A549 (cell line): ENCODE measurements around the gene ACO2. TPM values are rescaled to one million over a fixed set of nuclear protein-coding genes. Genes with fewer than 3 reads are reported as not detected.

ENCODE experiments used
- ATAC-seq, 2 experiments: fragments of 200-7000 bp in 1 of 2; fragments of >200 bp in 1 of 2; cut with Nextera tagmentation in 1 of 2; cut with Tn5 transposase in 1 of 2; 3 replicates each; pipeline versions ENCODE4 v1.8.0 to v1.9.1; 2018 to 2020; ENCODE audit warnings: mild to moderate bottlenecking in 1 of 2, moderate library complexity in 1 of 2
- CTCF ChIA-PET: fragments of 300-600 bp; sonication (Branson Sonifier 250); formaldehyde crosslinking; extraction: SDS; loops from one replicate; lab custom pipeline; 2021; ENCODE audit warnings: antibody characterized with exemption, inconsistent platforms; lab: Yijun Ruan, JAX
- POLR2A ChIA-PET: fragments of 350-600 bp; formaldehyde crosslinking; extraction: SDS; loops from one replicate; lab custom pipeline; 2021; ENCODE audit warnings: antibody characterized with exemption, inconsistent platforms; lab: Yijun Ruan, JAX
- DNase-seq, 2 experiments: peaks; one replicate each; pipeline versions ENCODE4 v3.0.0 to v3.0.0-alpha.2; 2011 to 2016; ENCODE audit warnings: low read depth in 1 of 2, low spot score in 1 of 2
- FAIRE-seq: peaks from 2 replicates; lab custom pipeline; 2011; peaks lifted over from hg19 to GRCh38; lab: Jason Lieb, UNC
- H3K27ac ChIP-seq, 2 experiments: fragments of >200 bp; sonication (Bioruptor Twin); formaldehyde crosslinking; 3 replicates each; pipeline ENCODE4 v1.5.1; 2016 to 2017
- H3K4me1 ChIP-seq: fragments of >200 bp; sonication (Bioruptor Twin); formaldehyde crosslinking; 3 replicates; pipeline ENCODE4 v1.6.1; 2016
- H3K4me2 ChIP-seq: fragments of >200 bp; sonication (Bioruptor Twin); formaldehyde crosslinking; 3 replicates; pipeline ENCODE4 v1.6.1; 2016
- H3K4me3 ChIP-seq: fragments of >200 bp; sonication (Bioruptor Twin); formaldehyde crosslinking; 3 replicates; pipeline ENCODE4 v1.5.1; 2016
- H3K9me3 ChIP-seq: fragments of >200 bp; sonication (Bioruptor Twin); formaldehyde crosslinking; 3 replicates; pipeline ENCODE4 v1.6.1; 2016
- BHLHE40 ChIP-seq: IDR thresholded peaks from 2 replicates; pipeline ENCODE4 v1.6.1; 2012; ENCODE audit warnings: low read depth, low read length, inconsistent platforms
- CBX8 ChIP-seq: fragments of 200-600 bp; sonication (generic); IDR thresholded peaks from 2 replicates; pipeline ENCODE4 v1.6.1; 2016
- CEBPB ChIP-seq, 2 experiments: fragments of >200 bp in 1 of 2; sonication (Bioruptor Twin) in 1 of 2; formaldehyde crosslinking in 1 of 2; IDR thresholded peaks; 2 replicates each; pipeline ENCODE4 v1.6.1; 2012 to 2016
- CHD2 ChIP-seq: fragments of 150-350 bp; IDR thresholded peaks from 2 replicates; pipeline ENCODE4 v1.6.1; 2014; ENCODE audit warnings: low read length; ENCODE audit not compliant: partially characterized antibody
- ESRRA ChIP-seq: fragments of 150-350 bp; IDR thresholded peaks from 2 replicates; pipeline ENCODE4 v1.6.1; 2014; ENCODE audit warnings: mild to moderate bottlenecking, low read length, borderline replicate concordance
- FOSB ChIP-seq: fragments of 250-450 bp; sonication (Bioruptor Pico); IDR thresholded peaks from 2 replicates; pipeline ENCODE4 v1.5.0; 2020; ENCODE audit warnings: mild to moderate bottlenecking, moderate library complexity
- FOSL2 ChIP-seq, 2 experiments: fragments of 450-650 bp in 1 of 2; fragments of >200 bp in 1 of 2; sonication (Bioruptor Twin) in 1 of 2; formaldehyde crosslinking; IDR thresholded peaks; 2 replicates each; pipeline versions ENCODE4 v1.5.0 to v1.6.1; 2016 to 2020; ENCODE audit warnings: mild to moderate bottlenecking in 1 of 2, moderate library complexity in 1 of 2
- HDAC2 ChIP-seq: fragments of 200-600 bp; sonication (generic); IDR thresholded peaks from 2 replicates; pipeline ENCODE4 v1.6.1; 2016
- HOXA7 ChIP-seq: fragments of 250-450 bp; sonication (Bioruptor Pico); IDR thresholded peaks from 2 replicates; pipeline ENCODE4 v1.5.0; 2020; ENCODE audit warnings: mild to moderate bottlenecking, moderate library complexity
- HOXB5 ChIP-seq: fragments of 250-450 bp; sonication (Bioruptor Pico); IDR thresholded peaks from 2 replicates; pipeline ENCODE4 v1.5.0; 2020; ENCODE audit warnings: mild to moderate bottlenecking, moderate library complexity
- JUN ChIP-seq, 2 experiments: fragments of >200 bp; sonication (Bioruptor Twin); formaldehyde crosslinking; IDR thresholded peaks; 2 replicates in 1 of 2; 3 replicates in 1 of 2; pipeline ENCODE4 v1.6.1; 2016 to 2017
- JUNB ChIP-seq: fragments of >200 bp; sonication (Bioruptor Twin); formaldehyde crosslinking; IDR thresholded peaks from 2 replicates; pipeline ENCODE4 v1.6.1; 2016
- MAX ChIP-seq: IDR thresholded peaks from 2 replicates; pipeline ENCODE4 v1.6.1; 2012
- MAZ ChIP-seq: fragments of 150-350 bp; IDR thresholded peaks from 2 replicates; pipeline ENCODE4 v1.6.1; 2014; ENCODE audit warnings: antibody characterized with exemption, low read depth, low read length, borderline replicate concordance
- MYC ChIP-seq: IDR thresholded peaks from 2 replicates; pipeline ENCODE4 v1.6.1; 2012; ENCODE audit warnings: mild to moderate bottlenecking, inconsistent platforms, low read length, improper control_type of control experiment, borderline replicate concordance
- PBX3 ChIP-seq: IDR thresholded peaks from 2 replicates; pipeline ENCODE4 v1.6.1; 2012
- PHF8 ChIP-seq: fragments of 200-600 bp; sonication (generic); IDR thresholded peaks from 2 replicates; pipeline ENCODE4 v1.6.1; 2016; ENCODE audit warnings: low read depth, mild to moderate bottlenecking, antibody characterized with exemption, moderate library complexity, borderline replicate concordance
- POLR2A ChIP-seq: IDR thresholded peaks from 2 replicates; pipeline ENCODE4 v1.6.1; 2012; ENCODE audit warnings: mild to moderate bottlenecking, low read length
- POLR2AphosphoS2 ChIP-seq: conservative IDR thresholded peaks from 2 replicates; pipeline ENCODE4 v1.6.1; 2012; ENCODE audit warnings: low read length, improper control_type of control experiment, inconsistent platforms
- RAD21 ChIP-seq, 2 experiments: fragments of >200 bp in 1 of 2; sonication (Bioruptor Twin) in 1 of 2; formaldehyde crosslinking in 1 of 2; IDR thresholded peaks in 1 of 2; conservative IDR thresholded peaks in 1 of 2; 2 replicates in 1 of 2; 3 replicates in 1 of 2; pipeline ENCODE4 v1.6.1; 2012 to 2018; ENCODE audit warnings: inconsistent platforms in 1 of 2
- RARB ChIP-seq: fragments of 250-450 bp; sonication (Bioruptor Pico); IDR thresholded peaks from 2 replicates; pipeline ENCODE4 v1.8.0; 2021; ENCODE audit warnings: mild to moderate bottlenecking, moderate library complexity
- RFX5 ChIP-seq: fragments of 450-650 bp; IDR thresholded peaks from 2 replicates; pipeline ENCODE4 v1.7.1; 2014; ENCODE audit warnings: antibody characterized with exemption, mild to moderate bottlenecking, moderate library complexity
- SMC3 ChIP-seq: fragments of >200 bp; sonication (Bioruptor Twin); formaldehyde crosslinking; IDR thresholded peaks from 3 replicates; pipeline ENCODE4 v1.6.1; 2018; ENCODE audit warnings: inconsistent platforms
- TFCP2L1 ChIP-seq: fragments of 250-450 bp; sonication (Bioruptor Pico); IDR thresholded peaks from 2 replicates; pipeline ENCODE4 v1.5.0; 2021; ENCODE audit warnings: mild to moderate bottlenecking
- ZSCAN20 ChIP-seq: fragments of 250-450 bp; sonication (Bioruptor Pico); IDR thresholded peaks from 2 replicates; pipeline ENCODE4 v1.8.0; 2022; ENCODE audit warnings: mild to moderate bottlenecking, moderate library complexity
- WGBS: methylation state at CpG from one replicate; pipeline ENCODE4 v1.1.6; 2017; ENCODE audit errors: missing lambda C conversion rate; 5-methylcytosine and 5-hydroxymethylcytosine counted together
- polyA plus RNA-seq, 4 experiments: library from polyadenylated mRNA; depleted of rRNA in 3 of 4; stranded (reverse); fragments of >200 nt; fragmentation: RNase III in 1 of 4; extraction: RNeasy Plus Mini Kit Qiagen cat#74134 plus additional on column Dnase treatment in 1 of 4; gene quantifications; 2 replicates in 3 of 4; 3 replicates in 1 of 4; pipeline ENCODE4 v1.2.3, GENCODE V29; 2011 to 2017
- TF ChIP-seq, protein P1 (sequence below): fragments of 250-450 bp; sonication (Bioruptor Pico); IDR thresholded peaks from 2 replicates; pipeline ENCODE4 v1.5.0; 2021; ENCODE audit warnings: mild to moderate bottlenecking, moderate library complexity, borderline replicate concordance
- TF ChIP-seq, protein P2 (sequence below): fragments of >200 bp; sonication (Bioruptor Twin); formaldehyde crosslinking; IDR thresholded peaks from 2 replicates; pipeline ENCODE4 v1.6.1; 2016
- TF ChIP-seq, protein P3 (sequence below): IDR thresholded peaks from 2 replicates; pipeline ENCODE4 v1.6.1; 2012; ENCODE audit warnings: low read depth, borderline replicate concordance
- TF ChIP-seq, protein P4 (sequence below): fragments of 200-600 bp; sonication (generic); IDR thresholded peaks from 2 replicates; pipeline ENCODE4 v1.6.1; 2016; ENCODE audit warnings: antibody characterized with exemption, mild to moderate bottlenecking, moderate library complexity
- TF ChIP-seq, protein P5 (sequence below): fragments of >200 bp; sonication (Bioruptor Twin); formaldehyde crosslinking; IDR thresholded peaks from 3 replicates; pipeline ENCODE4 v1.6.1; 2016

Gene ACO2
- polyA plus RNA-seq, 2 of the 4 experiments (the other 2 are of a cell fraction), result 30.7 to 43.7 TPM

DNA sequence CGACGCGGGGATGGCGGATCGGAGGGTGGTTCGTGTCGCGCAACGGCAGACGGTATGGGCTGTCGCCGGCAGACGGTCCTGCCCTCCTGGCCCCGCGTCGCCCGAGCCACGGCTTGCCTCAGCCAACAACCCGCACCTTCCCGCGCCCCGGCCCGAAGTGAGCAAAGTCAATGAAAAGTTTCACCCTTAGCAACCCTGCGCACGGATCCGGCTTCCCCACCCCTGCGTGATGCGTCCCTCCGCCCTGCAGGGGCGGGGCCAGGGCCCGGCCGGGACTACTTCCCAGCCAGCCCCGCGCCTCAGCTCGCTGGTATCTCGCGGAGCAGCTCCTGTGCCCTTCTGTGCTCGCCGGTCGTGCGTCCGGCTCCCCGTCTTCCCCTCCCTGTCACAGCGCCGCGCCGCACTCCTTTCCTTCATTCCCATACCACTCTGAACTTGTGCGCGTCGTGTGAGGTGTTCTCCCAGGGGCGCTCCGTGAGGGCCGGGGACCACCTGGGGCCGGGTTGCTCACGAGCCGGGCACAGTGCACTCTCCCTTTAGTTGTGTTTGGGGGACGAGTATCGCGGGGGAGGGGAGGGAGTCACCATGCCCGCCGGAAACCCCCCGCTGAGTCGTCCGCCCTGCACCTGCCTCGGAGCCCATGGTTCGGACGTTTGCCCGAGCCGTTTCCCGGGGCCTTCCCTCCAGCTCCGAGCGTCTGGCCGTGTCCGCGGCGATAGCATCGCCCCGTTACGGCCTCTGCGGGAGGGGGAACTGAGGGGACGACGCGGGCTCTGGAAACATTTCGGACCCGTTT lies 22.1 kb upstream of the ACO2 start, which contains the start of gene TOB2:
Gene TOB2 (minus strand): TSS at position 163 of the 796 bp plus-strand sequence. CDS start 9,456 bp downstream, outside the sequence.
- FAIRE-seq, result no peak
- WGBS, result 2% methylated on average over 22 of the region's 85 CpGs
- Histone ChIP-seq H3K4me3 (peak within 1 kb of the TSS; percentile 96), H3K4me1 (peaks cover 15% of the 10 kb centered on the region), H3K4me2 (peak within 1 kb of the TSS; percentile 94), H3K27ac (peak within 1 kb of the TSS; percentile 100), H3K9me3 (no peaks in the 10 kb centered on the region)
- POLR2A ChIA-PET, result interaction anchor here (0.7 to 2.6 kb wide), 16 partner anchors 10 to 524 kb away, joined by 3 to 41 read pairs (median 4); partner anchors contain the start of genes ACO2, PHF5A and TEF
- ATAC-seq, result peak; percentile 52 to 58
- TF ChIP-seq, protein P1, sequence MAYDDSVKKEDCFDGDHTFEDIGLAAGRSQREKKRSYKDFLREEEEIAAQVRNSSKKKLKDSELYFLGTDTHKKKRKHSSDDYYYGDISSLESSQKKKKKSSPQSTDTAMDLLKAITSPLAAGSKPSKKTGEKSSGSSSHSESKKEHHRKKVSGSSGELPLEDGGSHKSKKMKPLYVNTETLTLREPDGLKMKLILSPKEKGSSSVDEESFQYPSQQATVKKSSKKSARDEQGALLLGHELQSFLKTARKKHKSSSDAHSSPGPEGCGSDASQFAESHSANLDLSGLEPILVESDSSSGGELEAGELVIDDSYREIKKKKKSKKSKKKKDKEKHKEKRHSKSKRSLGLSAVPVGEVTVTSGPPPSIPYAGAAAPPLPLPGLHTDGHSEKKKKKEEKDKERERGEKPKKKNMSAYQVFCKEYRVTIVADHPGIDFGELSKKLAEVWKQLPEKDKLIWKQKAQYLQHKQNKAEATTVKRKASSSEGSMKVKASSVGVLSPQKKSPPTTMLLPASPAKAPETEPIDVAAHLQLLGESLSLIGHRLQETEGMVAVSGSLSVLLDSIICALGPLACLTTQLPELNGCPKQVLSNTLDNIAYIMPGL (CRISPR knock-in tag), result no peak
- TF ChIP-seq FOSL2 (IDR thresholded peaks at IDR 0.05) (no peak), FOSL2 (CRISPR knock-in tag; IDR thresholded peaks at IDR 0.05) (peak; percentile 66), MYC (peak; percentile 56; the same call in 1 of the 2 replicates), BHLHE40 (no peak), RFX5 (peak; percentile 68; the same call in 1 of the 2 replicates), HOXA7 (CRISPR knock-in tag) (peak; percentile 59), TFCP2L1 (CRISPR knock-in tag) (peak; percentile 97), JUN (IDR thresholded peaks at IDR 0.05) (peak; percentile 92 to 96; a peak in 4 of 5 replicates), MAZ (peak; percentile 95), POLR2AphosphoS2 (0 out of 2 replicates have a peak, but pooled peaks have one; percentile 55), JUNB (no peak), ZSCAN20 (CRISPR knock-in tag) (no peak), POLR2A (peak; percentile 99), HOXB5 (CRISPR knock-in tag) (no peak), ESRRA (peak; percentile 56; the same call in 1 of the 2 replicates), RAD21 (conservative IDR thresholded peaks at IDR 0.05 in 1 of 2, IDR thresholded peaks at IDR 0.05 in 1 of 2) (no peak; a peak in 1 of 5 replicates), RARB (peak; percentile 84; the same call in 1 of the 2 replicates), HDAC2 (no peak), PBX3 (peak; percentile 95), FOSB (CRISPR knock-in tag) (peak; percentile 72; the same call in 1 of the 2 replicates), SMC3 (no peak), CEBPB (IDR thresholded peaks at IDR 0.05) (peak in 1 of 2 experiments; percentile 16; a peak in 1 of 4 replicates), CBX8 (no peak), CHD2 (peak; percentile 86), MAX (peak; percentile 84), PHF8 (0 out of 2 replicates have a peak, but pooled peaks have one; percentile 32)
- TF ChIP-seq, protein P2, sequence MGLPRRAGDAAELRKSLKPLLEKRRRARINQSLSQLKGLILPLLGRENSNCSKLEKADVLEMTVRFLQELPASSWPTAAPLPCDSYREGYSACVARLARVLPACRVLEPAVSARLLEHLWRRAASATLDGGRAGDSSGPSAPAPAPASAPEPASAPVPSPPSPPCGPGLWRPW, result no peak
- TF ChIP-seq, protein P3, sequence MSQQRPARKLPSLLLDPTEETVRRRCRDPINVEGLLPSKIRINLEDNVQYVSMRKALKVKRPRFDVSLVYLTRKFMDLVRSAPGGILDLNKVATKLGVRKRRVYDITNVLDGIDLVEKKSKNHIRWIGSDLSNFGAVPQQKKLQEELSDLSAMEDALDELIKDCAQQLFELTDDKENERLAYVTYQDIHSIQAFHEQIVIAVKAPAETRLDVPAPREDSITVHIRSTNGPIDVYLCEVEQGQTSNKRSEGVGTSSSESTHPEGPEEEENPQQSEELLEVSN, result peak; percentile 53
- TF ChIP-seq, protein P4, sequence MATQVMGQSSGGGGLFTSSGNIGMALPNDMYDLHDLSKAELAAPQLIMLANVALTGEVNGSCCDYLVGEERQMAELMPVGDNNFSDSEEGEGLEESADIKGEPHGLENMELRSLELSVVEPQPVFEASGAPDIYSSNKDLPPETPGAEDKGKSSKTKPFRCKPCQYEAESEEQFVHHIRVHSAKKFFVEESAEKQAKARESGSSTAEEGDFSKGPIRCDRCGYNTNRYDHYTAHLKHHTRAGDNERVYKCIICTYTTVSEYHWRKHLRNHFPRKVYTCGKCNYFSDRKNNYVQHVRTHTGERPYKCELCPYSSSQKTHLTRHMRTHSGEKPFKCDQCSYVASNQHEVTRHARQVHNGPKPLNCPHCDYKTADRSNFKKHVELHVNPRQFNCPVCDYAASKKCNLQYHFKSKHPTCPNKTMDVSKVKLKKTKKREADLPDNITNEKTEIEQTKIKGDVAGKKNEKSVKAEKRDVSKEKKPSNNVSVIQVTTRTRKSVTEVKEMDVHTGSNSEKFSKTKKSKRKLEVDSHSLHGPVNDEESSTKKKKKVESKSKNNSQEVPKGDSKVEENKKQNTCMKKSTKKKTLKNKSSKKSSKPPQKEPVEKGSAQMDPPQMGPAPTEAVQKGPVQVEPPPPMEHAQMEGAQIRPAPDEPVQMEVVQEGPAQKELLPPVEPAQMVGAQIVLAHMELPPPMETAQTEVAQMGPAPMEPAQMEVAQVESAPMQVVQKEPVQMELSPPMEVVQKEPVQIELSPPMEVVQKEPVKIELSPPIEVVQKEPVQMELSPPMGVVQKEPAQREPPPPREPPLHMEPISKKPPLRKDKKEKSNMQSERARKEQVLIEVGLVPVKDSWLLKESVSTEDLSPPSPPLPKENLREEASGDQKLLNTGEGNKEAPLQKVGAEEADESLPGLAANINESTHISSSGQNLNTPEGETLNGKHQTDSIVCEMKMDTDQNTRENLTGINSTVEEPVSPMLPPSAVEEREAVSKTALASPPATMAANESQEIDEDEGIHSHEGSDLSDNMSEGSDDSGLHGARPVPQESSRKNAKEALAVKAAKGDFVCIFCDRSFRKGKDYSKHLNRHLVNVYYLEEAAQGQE, result peak; percentile 25; the same call in 1 of the 2 replicates
- TF ChIP-seq, protein P5, sequence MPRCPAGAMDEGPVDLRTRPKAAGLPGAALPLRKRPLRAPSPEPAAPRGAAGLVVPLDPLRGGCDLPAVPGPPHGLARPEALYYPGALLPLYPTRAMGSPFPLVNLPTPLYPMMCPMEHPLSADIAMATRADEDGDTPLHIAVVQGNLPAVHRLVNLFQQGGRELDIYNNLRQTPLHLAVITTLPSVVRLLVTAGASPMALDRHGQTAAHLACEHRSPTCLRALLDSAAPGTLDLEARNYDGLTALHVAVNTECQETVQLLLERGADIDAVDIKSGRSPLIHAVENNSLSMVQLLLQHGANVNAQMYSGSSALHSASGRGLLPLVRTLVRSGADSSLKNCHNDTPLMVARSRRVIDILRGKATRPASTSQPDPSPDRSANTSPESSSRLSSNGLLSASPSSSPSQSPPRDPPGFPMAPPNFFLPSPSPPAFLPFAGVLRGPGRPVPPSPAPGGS, result peak; percentile 93; the same call in 2 of the 3 replicates
- peak; percentile 38 to 96 for DNase-seq
- CTCF ChIA-PET, result interaction anchor here (0.9 to 1.1 kb wide), 5 partner anchors 9 to 72 kb away, joined by 3 to 6 read pairs (median 3); no protein-coding TSS in a partner anchor
